HG03575 (cell line): Measurements from ENCODE around the gene HMG20A.

Source experiments
- ATAC-seq: cut with Tn5 transposase; IDR thresholded peaks from one replicate; pipeline ENCODE4 v1.9.1; 2021; ENCODE audit not compliant: unreplicated experiment, insufficient number of reproducible peaks, low FRiP score; ENCODE audit errors: extremely low read depth

HMG20A gene

DNA sequence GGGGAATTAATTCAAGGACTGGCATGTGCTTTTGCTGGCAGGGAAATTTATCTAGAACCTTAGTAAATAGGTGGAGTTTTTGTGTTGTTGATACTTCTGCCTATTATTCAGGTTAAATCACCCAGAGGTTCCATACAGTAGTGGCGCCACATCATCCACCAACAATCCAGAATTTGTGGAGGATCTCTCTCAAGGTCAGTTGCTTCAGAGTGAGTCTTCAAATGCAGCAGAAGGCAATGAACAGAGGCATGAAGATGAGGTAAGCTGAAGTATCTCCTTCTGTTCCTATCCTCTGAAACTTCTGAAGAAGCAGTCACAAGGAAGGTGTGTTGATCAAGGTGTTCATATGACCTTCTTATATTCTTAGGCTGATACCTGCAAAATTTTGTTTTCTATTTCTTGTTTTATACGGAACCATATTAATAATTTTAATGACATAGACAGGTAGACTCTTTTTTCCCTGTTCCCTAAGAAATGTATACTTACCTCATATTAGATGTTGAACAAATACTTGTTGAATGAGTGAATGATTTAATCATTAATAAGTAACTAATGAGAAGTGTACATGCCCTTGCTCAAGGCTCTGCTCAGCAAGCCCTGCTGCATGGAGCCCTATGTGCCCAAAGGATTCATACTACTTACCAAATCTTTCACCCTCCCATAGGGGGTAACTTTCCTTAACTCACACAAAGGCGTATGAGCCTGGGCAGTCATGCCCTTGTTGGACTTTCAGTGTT, 43.6 kb downstream of the HMG20A start:
- ATAC-seq = no peak

DNA sequence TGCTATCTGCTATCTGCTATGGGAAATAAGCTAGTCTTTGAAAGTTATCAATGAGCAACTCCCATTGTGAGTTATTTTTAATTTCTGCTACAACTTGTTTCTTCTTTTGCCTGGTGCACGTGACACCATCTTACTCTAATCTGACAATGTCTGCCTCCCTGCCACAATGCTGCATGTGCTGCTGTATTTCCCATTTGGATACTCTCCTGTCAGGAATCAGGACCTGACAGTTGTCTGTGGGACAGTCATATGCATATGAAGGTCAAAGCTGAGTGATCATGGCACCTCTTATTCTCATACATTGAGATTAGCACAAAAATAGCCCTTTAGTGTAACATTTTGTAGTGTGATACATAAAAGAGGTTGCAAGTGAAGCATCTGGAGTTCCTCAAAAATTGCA, 45.8 kb downstream of the HMG20A start:
- ATAC-seq = no peak

DNA sequence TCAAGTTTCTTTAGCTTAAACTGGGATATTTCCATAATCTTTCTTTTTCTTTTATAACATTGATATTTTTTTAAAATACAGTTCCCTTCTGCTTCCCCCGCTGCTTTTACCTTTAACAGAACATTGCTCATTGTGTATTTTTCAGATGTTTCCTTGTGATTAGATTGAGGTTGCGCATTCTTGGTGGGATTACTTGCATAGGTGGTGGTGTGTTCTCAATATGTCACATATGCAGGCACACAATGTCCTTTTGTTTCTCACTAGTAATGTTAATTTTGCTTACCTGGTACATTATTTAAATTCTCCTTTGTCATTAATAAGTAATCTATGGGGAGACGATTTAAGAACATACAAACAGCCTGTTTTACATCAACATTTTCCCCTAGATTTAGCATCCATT, 48.2 kb downstream of the HMG20A start:
- ATAC-seq = no peak

GRCh38 chr15:77470235-77470634, 49.5 kb downstream of the HMG20A start:
- no peak for ATAC-seq

DNA sequence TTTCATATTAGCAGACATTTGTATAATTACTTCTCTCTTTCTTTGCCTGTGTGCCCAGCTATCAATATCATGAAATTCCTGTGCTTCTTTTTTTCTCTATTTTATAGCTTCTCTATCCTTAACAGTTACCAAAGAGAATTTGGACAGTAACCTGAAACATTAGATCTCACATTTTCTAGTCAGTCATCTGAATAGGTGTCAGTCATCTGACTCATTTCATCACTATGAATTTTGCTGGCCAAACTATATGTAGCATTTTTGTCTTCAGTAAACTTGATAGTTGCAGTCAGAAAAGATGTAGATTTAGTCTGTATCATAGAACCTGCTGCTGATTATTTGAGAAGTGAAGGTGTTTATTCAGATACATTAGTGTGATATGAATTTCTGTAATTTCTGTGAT, 52.6 kb downstream of the HMG20A start:
- no peak for ATAC-seq

DNA sequence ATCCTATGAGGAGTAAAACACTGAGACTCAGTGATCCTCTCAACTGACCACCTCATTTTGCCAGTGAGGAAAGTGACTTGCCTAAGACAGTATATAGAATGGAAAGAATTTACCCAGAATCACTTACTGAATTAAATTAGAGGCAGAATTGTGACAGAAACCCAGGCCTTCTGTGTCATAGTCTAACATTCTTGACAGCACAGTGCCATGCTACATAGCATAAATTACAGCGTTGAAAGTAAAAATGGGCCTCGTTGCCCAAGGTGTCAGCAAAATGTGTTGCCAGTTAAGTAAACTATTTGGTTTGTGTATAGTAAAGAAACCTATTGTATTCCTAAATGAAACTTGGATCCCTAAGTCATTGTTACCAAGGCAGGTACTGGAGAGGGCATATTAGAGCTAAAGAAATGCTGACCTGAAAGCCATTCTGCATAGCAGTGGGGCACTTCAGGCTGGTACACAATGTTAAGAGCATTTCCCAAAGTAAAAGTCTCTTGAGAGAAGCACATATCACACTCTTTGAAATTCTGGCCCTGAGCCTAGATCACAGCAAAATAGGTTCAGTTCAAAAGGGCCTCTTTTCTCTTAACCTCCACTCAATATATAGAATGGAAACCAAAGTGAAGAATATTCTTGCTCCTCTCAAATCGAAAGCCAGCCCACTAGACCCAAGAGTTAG, 53.8 kb downstream of the HMG20A start:
- no peak for ATAC-seq

GRCh38 chr15:77475001-77475400, 54.3 kb downstream of the HMG20A start:
- no peak for ATAC-seq

GRCh38 chr15:77475898-77476297, 55.2 kb downstream of the HMG20A start:
- no peak for ATAC-seq

- no peak for ATAC-seq
Measured at GRCh38 chr15:77476995-77477394, 56.3 kb downstream of the HMG20A start.

GRCh38 chr15:77478051-77478450, 57.4 kb downstream of the HMG20A start:
- ATAC-seq = no peak

GRCh38 chr15:77479015-77479414, 58.3 kb downstream of the HMG20A start:
- no peak for ATAC-seq

DNA sequence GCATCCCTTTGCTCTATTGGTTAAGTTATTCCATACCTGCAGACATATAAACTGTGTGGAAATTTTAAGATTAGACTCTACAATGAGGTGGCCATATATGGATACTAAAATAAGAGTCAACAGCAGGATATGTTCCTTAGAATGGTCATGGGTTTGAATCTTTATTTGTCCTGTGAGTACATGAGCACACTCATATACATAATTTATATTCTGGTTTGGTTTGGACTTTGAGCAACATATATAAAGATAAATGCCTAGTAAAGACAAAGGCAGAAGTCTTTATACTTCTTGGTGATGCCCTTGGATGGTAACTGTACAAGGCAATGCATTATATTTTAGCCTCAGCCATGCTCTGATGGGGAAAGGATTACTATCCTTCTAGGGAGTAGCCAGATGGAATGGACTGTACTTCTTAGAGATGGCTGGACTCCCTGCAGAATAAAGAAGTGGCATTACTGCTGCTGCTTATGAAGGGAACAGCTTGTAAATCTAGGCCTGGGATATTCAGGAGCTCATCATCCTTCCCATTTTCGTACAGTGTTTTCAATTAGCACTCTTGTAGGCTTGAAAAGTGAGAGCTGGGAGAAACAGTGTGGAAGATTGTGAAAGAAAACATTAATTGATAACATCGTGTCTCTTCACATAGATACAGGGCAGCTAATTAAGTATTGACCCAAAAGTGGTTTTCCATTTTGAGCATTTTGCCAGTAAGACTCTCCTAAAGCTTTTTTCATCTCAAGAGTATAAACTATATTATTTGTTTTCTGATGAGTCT, 60.4 kb downstream of the HMG20A start:
- ATAC-seq = no peak

DNA sequence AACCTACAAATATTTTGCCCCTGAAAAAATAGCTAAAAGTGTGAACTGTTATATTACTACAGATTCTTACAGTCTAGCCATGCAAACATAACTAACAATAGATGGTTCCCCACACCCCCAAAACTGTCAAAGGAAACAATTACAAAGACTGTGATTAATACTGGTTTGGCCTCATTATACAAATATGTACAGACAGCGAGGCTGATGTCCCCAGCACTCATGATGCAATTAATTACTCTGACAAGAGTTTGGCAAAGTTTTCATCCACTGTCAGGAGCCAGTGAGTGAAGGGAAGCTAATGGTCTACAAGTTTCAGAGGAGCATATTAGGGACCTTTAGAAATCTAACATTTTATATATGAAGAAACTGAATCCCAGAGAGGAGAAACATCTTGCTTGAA, 61.0 kb downstream of the HMG20A start:
- ATAC-seq = no peak

GRCh38 chr15:77482570-77482969, 61.9 kb downstream of the HMG20A start:
- no peak for ATAC-seq

DNA sequence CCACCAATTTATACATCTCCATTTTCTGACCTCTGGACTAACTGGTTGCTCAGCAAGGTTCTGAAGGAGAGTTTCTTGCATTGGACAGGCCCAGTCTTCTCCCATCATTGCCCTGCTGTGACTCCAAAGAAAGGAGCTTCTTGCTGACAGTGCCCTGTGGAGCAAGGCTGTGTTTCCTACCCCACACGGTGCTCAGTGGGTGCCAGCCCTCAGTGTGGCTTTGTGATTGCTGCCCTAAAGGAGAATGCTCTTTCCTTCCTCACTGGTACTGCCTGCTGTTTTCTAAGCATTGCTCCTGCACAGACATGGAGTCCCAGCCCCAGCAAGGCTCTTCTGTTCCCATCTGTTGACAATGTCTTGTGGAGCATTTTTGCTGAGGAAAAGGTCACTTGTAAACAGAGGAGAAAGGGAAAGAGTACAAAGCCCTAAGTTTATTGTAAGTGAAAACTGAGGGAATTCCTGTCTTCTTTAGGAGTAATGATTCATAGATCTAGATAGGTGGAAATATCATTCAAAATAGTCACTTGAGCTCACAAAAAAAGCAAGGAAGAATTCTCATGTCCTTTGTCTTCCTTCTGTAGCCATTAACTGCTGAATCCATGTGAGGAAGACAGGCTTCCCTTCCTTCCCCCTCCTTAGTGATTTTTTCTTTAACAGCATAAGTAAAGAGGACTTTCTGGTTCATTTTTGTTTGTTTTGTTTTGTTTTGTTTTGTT, 62.9 kb downstream of the HMG20A start:
- no peak for ATAC-seq

DNA sequence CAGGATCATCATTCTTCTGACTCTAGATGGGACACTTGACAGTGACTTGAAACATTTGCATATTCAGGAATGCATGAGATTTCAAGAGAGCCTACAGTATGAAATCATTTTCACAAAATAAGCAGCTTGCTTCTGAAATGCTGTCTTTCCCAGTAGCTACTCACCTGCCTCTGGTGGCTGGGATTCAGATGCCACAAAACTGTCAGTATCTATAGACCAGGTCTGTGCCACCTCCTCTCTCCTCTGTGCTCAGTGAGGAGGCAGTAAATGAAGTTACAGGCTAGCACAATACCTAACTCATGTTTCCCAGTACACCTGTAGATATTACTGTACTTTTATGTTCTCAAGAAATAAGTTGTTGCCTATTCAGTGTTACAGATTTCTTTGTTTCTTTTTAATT, 64.3 kb downstream of the HMG20A start:
- ATAC-seq = no peak

DNA sequence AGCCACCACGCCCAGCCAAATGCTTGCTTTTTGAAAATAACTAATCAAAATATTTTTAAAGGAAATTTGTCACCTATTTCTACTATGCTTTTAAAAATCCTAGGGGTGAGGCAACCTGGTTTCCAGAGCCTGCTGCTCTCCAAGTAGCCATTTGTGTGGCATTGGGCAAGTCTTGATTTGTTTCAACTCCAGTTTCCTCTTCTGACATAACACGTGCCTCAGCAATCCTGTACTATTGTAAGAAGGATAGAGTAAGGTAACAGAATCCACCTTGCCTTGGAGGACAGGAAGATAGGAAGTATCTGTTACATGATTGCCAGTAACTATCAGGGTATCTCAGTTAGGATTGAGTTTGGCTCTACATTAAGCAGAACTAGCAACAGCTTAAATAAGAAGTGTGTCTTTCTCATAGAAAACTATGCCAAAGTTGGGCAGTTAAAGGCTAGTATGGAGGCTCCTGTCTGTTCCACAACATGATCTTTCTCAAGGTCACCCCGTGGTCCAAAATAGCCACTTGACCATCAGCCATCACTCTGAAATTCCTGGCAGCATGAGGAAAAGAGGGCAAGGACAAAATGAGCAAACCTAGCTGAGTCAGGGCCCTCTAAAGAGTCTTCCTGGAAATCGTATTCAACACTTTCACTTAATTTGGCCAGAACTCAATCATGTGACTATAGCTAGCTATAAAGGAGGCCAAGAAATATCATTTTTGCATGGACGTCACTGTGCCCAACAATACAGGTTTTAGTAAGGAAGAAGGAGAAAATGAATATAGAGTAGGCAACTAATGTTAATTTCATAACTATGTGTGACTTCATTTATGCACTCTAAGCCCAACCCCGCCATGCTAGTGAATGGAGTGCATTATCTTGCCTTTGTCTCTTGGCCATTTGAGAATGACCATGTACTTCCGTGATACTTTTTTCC, 66.1 kb downstream of the HMG20A start:
- no peak for ATAC-seq

GRCh38 chr15:77487469-77487842, 66.8 kb downstream of the HMG20A start:
- ATAC-seq = no peak

DNA sequence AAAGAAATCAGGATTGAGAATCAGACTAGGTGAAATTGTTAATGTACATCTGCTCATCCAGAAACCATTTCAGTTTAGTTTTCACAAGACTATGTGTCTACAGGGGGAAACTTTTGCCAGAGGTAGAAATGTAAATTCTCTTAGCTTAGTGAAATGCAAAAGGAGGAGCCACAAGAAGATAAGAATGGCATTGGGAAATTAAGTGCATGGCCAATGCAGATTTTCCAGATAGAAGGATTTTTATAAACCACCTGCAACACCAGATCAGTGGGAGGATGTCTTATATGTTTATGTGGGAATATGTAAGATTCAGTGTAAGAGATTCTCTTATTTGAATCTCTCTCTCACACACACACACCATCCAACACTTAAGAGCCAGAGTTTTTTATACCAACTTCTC, 67.2 kb downstream of the HMG20A start:
- no peak for ATAC-seq
